B cell (primary cell): ENCODE measurements around the gene WIPI1. TPM values are rescaled to one million over a fixed set of nuclear protein-coding genes. Genes with fewer than 3 reads are reported as not detected.
A peak's percentile ranks its signal among the peaks of the same experiment; 100 is the strongest.

Experiments
- ATAC-seq: fragments of 200-7000 bp; cut with Tn5 transposase; one replicate; pipeline ENCODE4 v1.10.0; 2021; ENCODE audit warnings: low read depth, mild to moderate bottlenecking, moderate number of reproducible peaks, moderate library complexity
- CTCF ChIA-PET: fragments of 350-600 bp; sonication (Branson Sonifier 250); formaldehyde crosslinking; loops from one replicate; lab custom pipeline; 2021; ENCODE audit warnings: antibody characterized with exemption, inconsistent platforms; lab: Charles Lee
- POLR2A ChIA-PET: fragments of 350-600 bp; sonication (Branson Sonifier 250); formaldehyde crosslinking; loops from one replicate; lab custom pipeline; 2021; ENCODE audit warnings: antibody characterized with exemption; lab: Charles Lee
- DNase-seq: peaks from one replicate; pipeline ENCODE4 v3.0.0; 2013
- H2AFZ ChIP-seq: 2 replicates; pipeline ENCODE4 v1.6.1; 2012; ENCODE audit warnings: mild to moderate bottlenecking, low read depth, low read length; ENCODE audit not compliant: insufficient read depth, poor library complexity, severe bottlenecking
- H3K27ac ChIP-seq, 2 donors: 1 replicate in 1 of 2; 2 replicates in 1 of 2; pipeline ENCODE4 v1.5.1; 2012 to 2013; ENCODE audit warnings: low read length in 2 of 2, mild to moderate bottlenecking in 2 of 2, moderate library complexity in 1 of 2
- H3K27me3 ChIP-seq, 4 experiments: fragments of 200-600 bp in 1 of 4; sonication (generic) in 1 of 4; replicated peaks in 1 of 4; 1 replicate in 2 of 4; 2 replicates in 2 of 4; pipeline versions ENCODE4 v1.6.1 to v1.7.0; 2013 to 2016; ENCODE audit warnings: low read length in 3 of 4, mild to moderate bottlenecking in 2 of 4, mixed read lengths in 1 of 4, moderate library complexity in 1 of 4; ENCODE audit not compliant: insufficient read depth in 4 of 4, control insufficient read depth in 3 of 4; ENCODE audit errors: control extremely low read depth in 1 of 4
- H3K36me3 ChIP-seq, 2 experiments: replicated peaks in 1 of 2; 1 replicate in 1 of 2; 2 replicates in 1 of 2; pipeline versions ENCODE4 v1.6.1 to v1.7.1; 2013; ENCODE audit warnings: low read length in 1 of 2; ENCODE audit not compliant: insufficient read depth in 2 of 2, control insufficient read depth in 1 of 2; ENCODE audit errors: control extremely low read depth in 1 of 2, extremely low read depth in 1 of 2
- H3K4me1 ChIP-seq, 2 donors: fragments of 200-600 bp in 1 of 2; sonication (generic) in 1 of 2; 1 replicate in 1 of 2; 2 replicates in 1 of 2; pipeline versions ENCODE4 v1.5.1 to v1.6.1; 2013 to 2017; ENCODE audit warnings: low read length in 2 of 2; ENCODE audit not compliant: control insufficient read depth in 2 of 2, insufficient read depth in 2 of 2
- H3K4me2 ChIP-seq: replicated peaks from 2 replicates; pipeline ENCODE3; 2012; ENCODE audit warnings: mild to moderate bottlenecking, low read depth, low read length; ENCODE audit not compliant: poor library complexity, severe bottlenecking
- H3K4me3 ChIP-seq, 5 experiments: fragments of 200-600 bp in 1 of 5; sonication (generic) in 1 of 5; 1 replicate in 3 of 5; 2 replicates in 2 of 5; pipeline versions ENCODE4 v1.5.1 to v1.7.0; 2011 to 2016; ENCODE audit warnings: low read length in 4 of 5, mild to moderate bottlenecking in 4 of 5, low read depth in 2 of 5, control low read depth in 1 of 5, moderate library complexity in 1 of 5; ENCODE audit not compliant: insufficient read depth in 1 of 5; ENCODE audit errors: control extremely low read depth in 1 of 5, extremely low read depth in 1 of 5
- H3K79me2 ChIP-seq: fragments of 200-600 bp; sonication (generic); one replicate; pipeline ENCODE4 v1.6.0; 2016; ENCODE audit warnings: low read length; ENCODE audit not compliant: control insufficient read depth, insufficient read depth
- H3K9ac ChIP-seq: fragments of 200-600 bp; sonication (generic); 2 replicates; pipeline ENCODE4 v1.6.1; 2017; ENCODE audit warnings: mild to moderate bottlenecking, low read length, moderate library complexity
- H3K9me3 ChIP-seq, 3 donors: one replicate each; pipeline versions ENCODE4 v1.6.1 to v1.7.1; 2013; ENCODE audit warnings: low read length in 2 of 3; ENCODE audit not compliant: control insufficient read depth in 2 of 3, insufficient read depth in 1 of 3; ENCODE audit errors: control extremely low read depth in 1 of 3
- H4K20me1 ChIP-seq: 2 replicates; pipeline ENCODE4 v1.6.0; 2012; ENCODE audit warnings: mild to moderate bottlenecking, low read length; ENCODE audit not compliant: insufficient read depth, control insufficient read depth, poor library complexity, severe bottlenecking
- H3K27ac Mint-ChIP-seq: one replicate; pipeline ENCODE4 v1.8.0; 2021; ENCODE audit warnings: mixed read lengths
- H3K27me3 Mint-ChIP-seq: one replicate; pipeline ENCODE4 v1.8.0; 2021; ENCODE audit warnings: mixed read lengths
- H3K4me1 Mint-ChIP-seq: one replicate; pipeline ENCODE4 v1.8.0; 2021; ENCODE audit warnings: mixed read lengths
- H3K4me3 Mint-ChIP-seq: one replicate; pipeline ENCODE4 v1.8.0; 2021; ENCODE audit warnings: mixed read lengths
- H3K9me3 Mint-ChIP-seq: one replicate; pipeline ENCODE4 v1.8.0; 2022; ENCODE audit warnings: mixed read lengths; ENCODE audit not compliant: insufficient read depth
- CTCF ChIP-seq: fragments of 200-600 bp; IDR thresholded peaks from one replicate; pipeline ENCODE4 v1.8.0; 2022; ENCODE audit warnings: antibody characterized with exemption, mild to moderate bottlenecking
- EZH2 ChIP-seq: IDR thresholded peaks from 2 replicates; pipeline ENCODE4 v1.6.1; 2012; ENCODE audit warnings: borderline replicate concordance, low read depth, mild to moderate bottlenecking, moderate library complexity, low read length; ENCODE audit not compliant: insufficient read depth, poor library complexity, severe bottlenecking
- WGBS: methylation state at CpG from one replicate; pipeline ENCODE4 v1.1.5; 2013; ENCODE audit warnings: missing lambda C conversion rate; ENCODE audit not compliant: insufficient coverage; 5-methylcytosine and 5-hydroxymethylcytosine counted together
- intact Hi-C: fragments of 100-400 bp; cut with micrococcal nuclease; formaldehyde crosslinking; loops from one replicate; pipeline ENCODE4 v1.10.0; 2022
- polyA plus RNA-seq: library from polyadenylated mRNA; depleted of rRNA; stranded (reverse); fragments of >200 nt; gene quantifications from 2 replicates; pipeline ENCODE4 v1.2.3, GENCODE V29; 2012
- total RNA-seq, 2 donors: library from RNA; stranded (reverse); fragments of 120-200 nt in 1 of 2; gene quantifications; 1 replicate in 1 of 2; 2 replicates in 1 of 2; pipeline versions ENCODE4 v1.2.3 to v1.2.4, GENCODE V29; 2013 to 2022

WIPI1 gene
- total and polyA plus RNA-seq, 2 donors (not counting 1 experiment from before 2014, with no cell fraction given), result 6.0 to 14.7 TPM

GRCh38 chr17:68435876-68436842 is 21.1 kb downstream of the WIPI1 start:
- ChIA-PET POLR2A (interaction anchor here (0.6 to 2.9 kb wide), 2 partner anchors 22 to 171 kb away, joined by 6 to 16 read pairs; partner anchors contain the start of gene WIPI1), CTCF (interaction anchor here (0.6 to 7.6 kb wide), 36 partner anchors 8 to 865 kb away, joined by 3 to 66 read pairs (median 4); partner anchors contain the start of genes AMZ2 and WIPI1)
- DNase-seq (peak; percentile 86), ATAC-seq (peak; percentile 74)
- Histone ChIP-seq H3K9ac (no peak overlapping the region), H3K27ac (no peak overlapping the region), H3K9me3 (no peaks in the 10 kb centered on the region), H3K36me3 (peaks cover 0 to 3% of the 10 kb centered on the region in 2 experiments), H3K27me3 (no peaks in the 10 kb centered on the region), H3K4me3 (no peak overlapping the region), H3K4me1 (peaks cover 39 to 40% of the 10 kb centered on the region in 2 donors), H3K4me2 (peak overlapping the region; percentile 33), H4K20me1 (no peaks in the 10 kb centered on the region), H2AFZ (no peak overlapping the region), H3K79me2 (no peaks in the 10 kb centered on the region)
- Mint-ChIP-seq H3K4me1 (peaks cover 50% of the 10 kb centered on the region), H3K27me3 (no peaks in the 10 kb centered on the region), H3K4me3 (peak overlapping the region; percentile 63), H3K27ac (peak overlapping the region; percentile 13), H3K9me3 (no peaks in the 10 kb centered on the region)
- WGBS, result 68% methylated on average over 16 of the region's 20 CpGs
- intact Hi-C loops, result loop anchor here (1.0 to 10.0 kb wide), 7 partner anchors 21 to 264 kb away; partner anchors contain the start of genes ARSG, SLC16A6 and WIPI1
- TF ChIP-seq CTCF (peak; percentile 85), EZH2 (no peak)
